ENCODE data around the gene NCEH1. TPM values are rescaled to one million over a fixed set of nuclear protein-coding genes. Genes with fewer than 3 reads are reported as not detected.

NCEH1 gene
- total RNA-seq, 1 experiment from 2014 or later, result 11.5 TPM

- ChIA-PET RAD21 (ENCODE audit: low non-redundant PET in 1 of 2, low total read pairs in 2 of 2, uncharacterized antibody in 2 of 2, unreplicated experiment in 2 of 2) (no interaction called here), POLR2A (no interaction called here), CTCF (no interaction called here)
- Histone ChIP-seq H3K4me3 (replicated peaks in 1 of 2; ENCODE audit: low read depth in 1 of 2, low read length in 2 of 2) (no peak overlapping the region), H3K36me3 (ENCODE audit: control insufficient read depth in 1 of 2, insufficient read depth in 2 of 2, low read length in 2 of 2) (no peaks in the 10 kb centered on the region), H2AFZ (ENCODE audit: low read depth, low read length, poor library complexity, severe bottlenecking) (no peak overlapping the region), H3K79me2 (ENCODE audit: insufficient read depth, low read length) (no peaks in the 10 kb centered on the region), H3K4me1 (ENCODE audit: control insufficient read depth in 1 of 2, insufficient read depth in 2 of 2, low read length in 2 of 2) (peaks cover 13 to 16% of the 10 kb centered on the region in 2 experiments), H3K4me2 (ENCODE audit: low read length) (no peak overlapping the region), H4K20me1 (ENCODE audit: insufficient read depth) (no peaks in the 10 kb centered on the region), H3K9me3 (ENCODE audit: control insufficient read depth in 1 of 2, insufficient read depth in 1 of 2, low read depth in 1 of 2, low read length in 2 of 2) (no peaks in the 10 kb centered on the region), H3K27ac (ENCODE audit: low read depth, low read length) (no peak overlapping the region), H3K9ac (ENCODE audit: low read length) (no peak overlapping the region), H3K9me2 (ENCODE audit: insufficient read depth) (no peaks in the 10 kb centered on the region), H3K27me3 (ENCODE audit: insufficient read depth, low read length) (no peaks in the 10 kb centered on the region)
- TF ChIP-seq CEBPB (IDR thresholded peaks at IDR 0.05; ENCODE audit: low read depth), result no peak
- TF ChIP-seq ZNF274 (IDR thresholded peaks at IDR 0.05; ENCODE audit: low read depth, low read length), result no peak
- TF ChIP-seq EGR1 (IDR thresholded peaks at IDR 0.05; ENCODE audit: low read depth), result no peak
- TF ChIP-seq, protein P1, sequence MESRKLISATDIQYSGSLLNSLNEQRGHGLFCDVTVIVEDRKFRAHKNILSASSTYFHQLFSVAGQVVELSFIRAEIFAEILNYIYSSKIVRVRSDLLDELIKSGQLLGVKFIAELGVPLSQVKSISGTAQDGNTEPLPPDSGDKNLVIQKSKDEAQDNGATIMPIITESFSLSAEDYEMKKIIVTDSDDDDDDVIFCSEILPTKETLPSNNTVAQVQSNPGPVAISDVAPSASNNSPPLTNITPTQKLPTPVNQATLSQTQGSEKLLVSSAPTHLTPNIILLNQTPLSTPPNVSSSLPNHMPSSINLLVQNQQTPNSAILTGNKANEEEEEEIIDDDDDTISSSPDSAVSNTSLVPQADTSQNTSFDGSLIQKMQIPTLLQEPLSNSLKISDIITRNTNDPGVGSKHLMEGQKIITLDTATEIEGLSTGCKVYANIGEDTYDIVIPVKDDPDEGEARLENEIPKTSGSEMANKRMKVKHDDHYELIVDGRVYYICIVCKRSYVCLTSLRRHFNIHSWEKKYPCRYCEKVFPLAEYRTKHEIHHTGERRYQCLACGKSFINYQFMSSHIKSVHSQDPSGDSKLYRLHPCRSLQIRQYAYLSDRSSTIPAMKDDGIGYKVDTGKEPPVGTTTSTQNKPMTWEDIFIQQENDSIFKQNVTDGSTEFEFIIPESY (IDR thresholded peaks at IDR 0.05; ENCODE audit: extremely low read depth, insufficient replicate concordance, low read length), result no peak
- no peak for TF ChIP-seq ZFX (IDR thresholded peaks at IDR 0.05)
- TF ChIP-seq EZH2 (IDR thresholded peaks at IDR 0.05), result no peak
- TF ChIP-seq TCF7L2 (IDR thresholded peaks at IDR 0.05; ENCODE audit: borderline replicate concordance, extremely low read depth, insufficient read depth, insufficient read length), result no peak
- TF ChIP-seq, protein P2, sequence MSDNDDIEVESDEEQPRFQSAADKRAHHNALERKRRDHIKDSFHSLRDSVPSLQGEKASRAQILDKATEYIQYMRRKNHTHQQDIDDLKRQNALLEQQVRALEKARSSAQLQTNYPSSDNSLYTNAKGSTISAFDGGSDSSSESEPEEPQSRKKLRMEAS (IDR thresholded peaks at IDR 0.05), result no peak
- no peak for TF ChIP-seq CTCF (IDR thresholded peaks at IDR 0.05 in 2 of 3, conservative IDR thresholded peaks at IDR 0.05 in 1 of 3; ENCODE audit: borderline replicate concordance in 1 of 3, insufficient read depth in 1 of 3, low read depth in 2 of 3, low read length in 2 of 3)
- TF ChIP-seq SIN3A (IDR thresholded peaks at IDR 0.05; ENCODE audit: low read depth), result no peak
- no peak for TF ChIP-seq CBX3 (IDR thresholded peaks at IDR 0.05; ENCODE audit: low read depth)
- TF ChIP-seq JUND (IDR thresholded peaks at IDR 0.05), result no peak
- TF ChIP-seq ELF1 (IDR thresholded peaks at IDR 0.05; ENCODE audit: borderline replicate concordance, low read depth), result no peak
- no peak for TF ChIP-seq RAD21 (IDR thresholded peaks at IDR 0.05; ENCODE audit: low read depth)
- no peak for TF ChIP-seq EZH2phosphoT487 (IDR thresholded peaks at IDR 0.05; ENCODE audit: borderline replicate concordance)
- no peak for TF ChIP-seq REST (IDR thresholded peaks at IDR 0.05; ENCODE audit: low read depth)
- TF ChIP-seq, protein P3, sequence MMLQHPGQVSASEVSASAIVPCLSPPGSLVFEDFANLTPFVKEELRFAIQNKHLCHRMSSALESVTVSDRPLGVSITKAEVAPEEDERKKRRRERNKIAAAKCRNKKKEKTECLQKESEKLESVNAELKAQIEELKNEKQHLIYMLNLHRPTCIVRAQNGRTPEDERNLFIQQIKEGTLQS (IDR thresholded peaks at IDR 0.05), result no peak
- ATAC-seq (no peak), DNase-seq (ENCODE audit: low read depth, low spot score) (no peak)
- no TSS peak for BruUV-seq (replicated peaks)
- intact Hi-C loops (cut with micrococcal nuclease), result no loop called here
These were observed 85.9 kb downstream of the NCEH1 start for GRCh38 chr3:172624999-172625398.

Data from HCT116 (cell line).